Fibroblast of the conjunctiva (primary cell): ENCODE data around the gene PALM3.

Source experiments
- DNase-seq: peaks from one replicate; pipeline ENCODE4 v3.0.0-alpha.2; 2010; ENCODE audit warnings: low read depth

The PALM3 gene

GRCh38 chr19:14061751-14062557 is at the start of gene PALM3:
Gene PALM3 (minus strand): TSS chr19:14062076. CDS start chr19:14061980, 96 bp downstream.
- no peak for DNase-seq

GRCh38 chr19:14111486-14111885 is 49.6 kb upstream of the PALM3 start:
- no peak for DNase-seq

GRCh38 chr19:14110650-14111049 is 48.8 kb upstream of the PALM3 start:
- no peak for DNase-seq

- DNase-seq = no peak
These were observed 45.9 kb upstream of the PALM3 start for GRCh38 chr19:14107581-14108461.

- DNase-seq = no peak
These were observed 45.0 kb upstream of the PALM3 start for GRCh38 chr19:14106840-14107239.

GRCh38 chr19:14105680-14106079 is 43.8 kb upstream of the PALM3 start:
- no peak for DNase-seq

GRCh38 chr19:14103310-14103709 is 41.4 kb upstream of the PALM3 start:
- no peak for DNase-seq

GRCh38 chr19:14102756-14103155 is 40.9 kb upstream of the PALM3 start:
- DNase-seq = no peak

- no peak for DNase-seq
These were observed 40.3 kb upstream of the PALM3 start for GRCh38 chr19:14102102-14102696.

- DNase-seq = no peak
These were observed 39.2 kb upstream of the PALM3 start for GRCh38 chr19:14101003-14101545.

- DNase-seq = no peak
These were observed 35.8 kb upstream of the PALM3 start for GRCh38 chr19:14097532-14098151.

GRCh38 chr19:14096272-14096992 is 34.6 kb upstream of the PALM3 start:
- DNase-seq = no peak

- DNase-seq = no peak
These were observed 33.0 kb upstream of the PALM3 start for GRCh38 chr19:14094854-14095253.

GRCh38 chr19:14093117-14093823 is 31.4 kb upstream of the PALM3 start:
- DNase-seq = no peak

- no peak for DNase-seq
These were observed 30.1 kb upstream of the PALM3 start for GRCh38 chr19:14091813-14092462.

- no peak for DNase-seq
These were observed 29.4 kb upstream of the PALM3 start for GRCh38 chr19:14091081-14091812.

GRCh38 chr19:14090509-14091080 is 28.7 kb upstream of the PALM3 start, which contains the start of gene SAMD1:
Gene SAMD1 (minus strand): TSS chr19:14090751.
- DNase-seq = peak; percentile 73

- no peak for DNase-seq
These were observed 28.0 kb upstream of the PALM3 start for GRCh38 chr19:14089662-14090508.
